ENCODE measurements around the gene NPHS1. TPM values are rescaled to one million over a fixed set of nuclear protein-coding genes. Genes with fewer than 3 reads are reported as not detected.

The NPHS1 gene
- 2.4 TPM for total RNA-seq
- polyA plus RNA-seq: 0.34 TPM
- long read RNA-seq, donor 1: 0 reads
- long read RNA-seq, donor 2, full-length matches to known transcripts: 1 of 367 reads
- long read RNA-seq, donor 2, partial matches to known transcripts: 285 of 367 reads
- long read RNA-seq, donor 2, other reads (novel, unspliced or antisense): 81 of 367 reads
- long read RNA-seq, donor 3: 0 reads
- long read RNA-seq, donor 4: 0 reads
- long read RNA-seq, donor 5, partial matches to known transcripts: 5 of 5 reads
- long read RNA-seq, donor 5, other reads (novel, unspliced or antisense): 0 of 5 reads
- long read RNA-seq, donor 6, full-length matches to known transcripts: 1 of 1 reads
- long read RNA-seq, donor 6, partial matches to known transcripts: 0 of 1 reads
- long read RNA-seq, donor 6, other reads (novel, unspliced or antisense): 0 of 1 reads
- long read RNA-seq, donor 7: 0 reads
- long read RNA-seq, donor 8: 0 reads
- long read RNA-seq, donor 9: 0 reads
- long read RNA-seq, donor 10: 0 reads

DNA sequence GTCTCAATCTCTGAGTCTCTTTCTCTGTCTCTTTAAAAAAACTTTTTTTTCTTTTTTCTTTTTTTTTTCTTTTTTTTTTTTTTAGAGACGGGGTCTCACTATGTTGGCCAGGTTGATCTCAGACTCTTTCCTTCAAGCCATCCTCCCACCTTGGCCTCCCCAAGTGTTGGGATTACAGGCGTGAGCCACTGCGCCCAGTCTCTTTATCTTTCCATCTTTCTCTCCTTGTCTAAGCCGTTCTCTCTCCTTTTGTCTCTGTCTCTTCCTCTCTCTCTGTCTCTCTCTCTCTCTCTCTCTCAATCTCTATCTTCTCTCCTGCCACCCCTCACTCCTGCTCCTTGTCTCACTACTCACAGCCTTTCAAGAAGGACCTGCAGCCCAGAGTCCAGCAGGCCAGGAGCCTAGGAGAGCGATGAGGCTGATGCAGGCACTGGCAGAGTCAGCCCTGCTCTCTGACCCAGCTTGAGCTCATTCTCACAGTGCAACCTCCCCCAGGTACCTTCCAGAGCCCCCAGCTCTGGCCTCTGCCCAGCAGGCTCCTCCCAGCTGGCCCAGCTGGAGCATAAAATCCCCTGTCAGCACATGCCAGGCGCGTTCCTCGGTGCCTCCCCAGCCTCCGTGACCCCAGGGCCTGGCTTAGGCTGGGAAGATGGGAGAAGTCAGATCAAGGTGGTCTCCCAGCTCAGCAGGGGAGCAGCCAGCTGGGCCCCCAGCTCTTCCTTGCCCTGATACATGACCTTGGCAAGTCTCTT lies at the start of gene NPHS1:
Gene NPHS1 (minus strand): TSS at position 476 of the 752 bp plus-strand sequence. CDS start 667 bp downstream, outside the sequence.
- peaks cover 2 to 77% of the 10 kb centered on the region in 2 donors for H3K27me3 ChIP-seq (ENCODE audit: control insufficient read depth in 2 of 2, insufficient read depth in 1 of 2, low read length in 1 of 2)

DNA sequence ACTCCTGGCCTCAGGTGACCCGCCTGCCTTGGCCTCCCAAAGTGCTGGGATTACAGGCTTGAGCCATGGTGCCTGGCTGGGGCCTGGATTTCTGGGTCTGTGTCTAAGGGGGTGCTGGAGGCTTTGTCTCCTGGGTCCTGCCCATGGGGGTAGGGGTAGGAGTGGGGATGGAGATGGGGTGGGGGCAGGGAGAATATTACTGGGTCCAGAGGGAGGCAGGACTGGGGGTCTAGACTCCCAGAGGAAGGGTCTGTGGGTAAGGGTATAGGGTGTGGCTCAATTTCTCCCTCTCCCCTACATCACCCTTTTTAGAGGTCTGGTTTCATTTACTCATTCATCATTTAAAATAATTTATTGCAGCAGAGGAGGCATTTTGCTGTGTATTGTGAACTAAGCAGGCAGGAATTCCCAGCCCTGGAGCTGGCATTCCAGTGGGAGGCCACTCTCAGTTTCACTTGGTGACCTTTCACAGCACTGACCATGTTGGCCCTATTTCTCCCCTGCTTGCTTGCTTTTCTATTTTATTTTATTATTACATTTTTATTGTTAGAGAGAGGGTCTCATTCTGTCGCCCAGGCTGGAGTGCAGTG lies 48.8 kb upstream of the NPHS1 start:
- no peak for DNase-seq (ENCODE audit: low read depth in 6 of 9, low spot score in 9 of 9)
- WGBS: 85% methylated on average over 2 of the region's 2 CpGs
- H3K27ac ChIP-seq (ENCODE audit: low read depth in 1 of 2, low read length in 1 of 2): peak overlapping the region; percentile 96 to 97
- H3K4me3 ChIP-seq (ENCODE audit: low read length in 2 of 2): peak overlapping the region; percentile 83 to 85
- H3K9me3 ChIP-seq (ENCODE audit: control insufficient read depth in 2 of 2, insufficient read depth in 1 of 2, low read length in 1 of 2): no peaks in the 10 kb centered on the region
- H3K4me1 ChIP-seq (ENCODE audit: control insufficient read depth in 2 of 2, insufficient read depth in 2 of 2, low read length in 2 of 2): peaks cover 31 to 62% of the 10 kb centered on the region in 2 donors
- peaks cover 20 to 23% of the 10 kb centered on the region in 2 donors for H3K36me3 ChIP-seq (ENCODE audit: control insufficient read depth in 2 of 2, insufficient read depth in 2 of 2, low read length in 1 of 2)
- H3K27me3 ChIP-seq (ENCODE audit: control insufficient read depth in 2 of 2, insufficient read depth in 1 of 2, low read length in 1 of 2): no peaks in the 10 kb centered on the region

More for the DNA sequence above, at the start of gene NPHS1:
- Histone ChIP-seq H3K27ac (ENCODE audit: low read depth in 1 of 2, low read length in 1 of 2) (no peak within 1 kb of the TSS), H3K4me1 (ENCODE audit: control insufficient read depth in 2 of 2, insufficient read depth in 2 of 2, low read length in 2 of 2) (peaks cover 6 to 8% of the 10 kb centered on the region in 2 donors), H3K36me3 (ENCODE audit: control insufficient read depth in 2 of 2, insufficient read depth in 2 of 2, low read length in 1 of 2) (no peaks in the 10 kb centered on the region), H3K4me3 (ENCODE audit: low read length in 2 of 2) (no peak within 1 kb of the TSS), H3K9me3 (ENCODE audit: control insufficient read depth in 2 of 2, insufficient read depth in 1 of 2, low read length in 1 of 2) (peaks cover 0 to 3% of the 10 kb centered on the region in 2 donors)
- DNase-seq (ENCODE audit: low read depth in 6 of 9, low spot score in 9 of 9): no peak
- 84% methylated on average over 9 of the region's 9 CpGs for WGBS

DNA sequence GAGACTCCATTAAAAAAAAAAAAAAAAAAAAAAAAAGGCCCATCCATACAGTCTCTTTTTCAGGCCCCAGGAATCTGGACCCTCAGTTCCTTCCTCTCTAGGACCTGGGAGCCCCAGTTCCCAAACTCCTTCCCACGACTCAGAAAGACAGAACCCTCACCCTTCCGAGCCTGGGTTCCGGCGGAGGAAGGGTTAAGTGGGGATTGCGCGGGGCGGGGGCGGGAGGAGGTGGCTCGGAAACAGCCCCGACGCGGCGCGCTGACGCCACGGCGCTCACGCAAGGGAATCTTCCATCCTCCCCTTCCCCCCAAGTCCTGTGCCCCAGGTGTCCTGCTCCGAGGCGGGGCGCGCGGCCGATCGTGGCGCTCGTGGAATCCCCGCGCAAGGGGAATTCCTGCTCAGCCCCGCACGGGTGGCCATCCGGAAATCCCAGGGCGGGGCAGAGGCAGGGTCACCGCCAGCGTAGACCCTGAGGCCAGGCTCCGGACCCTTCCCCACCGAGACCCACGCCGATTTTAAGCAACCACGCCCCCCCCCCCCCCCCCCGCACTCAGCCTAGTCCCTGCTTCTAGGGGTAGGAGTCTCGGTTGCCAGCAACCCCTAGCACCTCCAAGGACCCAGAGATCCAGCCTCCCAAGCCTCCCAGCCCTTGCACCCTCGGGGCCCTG lies 47.4 kb upstream of the NPHS1 start:
- H3K4me3 ChIP-seq (ENCODE audit: low read length in 2 of 2): peak overlapping the region; percentile 83 to 85
- DNase-seq (ENCODE audit: low read depth in 6 of 9, low spot score in 9 of 9): peak in 8 of 9 donors; percentile 81 to 95 (median 88)
- peak overlapping the region; percentile 96 to 97 for H3K27ac ChIP-seq (ENCODE audit: low read depth in 1 of 2, low read length in 1 of 2)
- H3K27me3 ChIP-seq (ENCODE audit: control insufficient read depth in 2 of 2, insufficient read depth in 1 of 2, low read length in 1 of 2): no peaks in the 10 kb centered on the region
- peaks cover 31 to 57% of the 10 kb centered on the region in 2 donors for H3K4me1 ChIP-seq (ENCODE audit: control insufficient read depth in 2 of 2, insufficient read depth in 2 of 2, low read length in 2 of 2)
- H3K36me3 ChIP-seq (ENCODE audit: control insufficient read depth in 2 of 2, insufficient read depth in 2 of 2, low read length in 1 of 2): peaks cover 28 to 32% of the 10 kb centered on the region in 2 donors
- under 1% methylated on average over 42 of the region's 43 CpGs for WGBS
- no peaks in the 10 kb centered on the region for H3K9me3 ChIP-seq (ENCODE audit: control insufficient read depth in 2 of 2, insufficient read depth in 1 of 2, low read length in 1 of 2)

GRCh38 chr19:35898499-35898809 lies 46.1 kb upstream of the NPHS1 start:
- Histone ChIP-seq H3K36me3 (ENCODE audit: control insufficient read depth in 2 of 2, insufficient read depth in 2 of 2, low read length in 1 of 2) (peaks cover 38 to 40% of the 10 kb centered on the region in 2 donors), H3K4me1 (ENCODE audit: control insufficient read depth in 2 of 2, insufficient read depth in 2 of 2, low read length in 2 of 2) (peaks cover 21 to 45% of the 10 kb centered on the region in 2 donors), H3K27ac (ENCODE audit: low read depth in 1 of 2, low read length in 1 of 2) (peak overlapping the region; percentile 96 to 97), H3K4me3 (ENCODE audit: low read length in 2 of 2) (peak overlapping the region; percentile 83 to 85), H3K9me3 (ENCODE audit: control insufficient read depth in 2 of 2, insufficient read depth in 1 of 2, low read length in 1 of 2) (no peaks in the 10 kb centered on the region), H3K27me3 (ENCODE audit: control insufficient read depth in 2 of 2, insufficient read depth in 1 of 2, low read length in 1 of 2) (no peaks in the 10 kb centered on the region)
- no peak for DNase-seq (ENCODE audit: low read depth in 6 of 9, low spot score in 9 of 9)
- 19% methylated on average over 17 of the region's 17 CpGs for WGBS

DNA sequence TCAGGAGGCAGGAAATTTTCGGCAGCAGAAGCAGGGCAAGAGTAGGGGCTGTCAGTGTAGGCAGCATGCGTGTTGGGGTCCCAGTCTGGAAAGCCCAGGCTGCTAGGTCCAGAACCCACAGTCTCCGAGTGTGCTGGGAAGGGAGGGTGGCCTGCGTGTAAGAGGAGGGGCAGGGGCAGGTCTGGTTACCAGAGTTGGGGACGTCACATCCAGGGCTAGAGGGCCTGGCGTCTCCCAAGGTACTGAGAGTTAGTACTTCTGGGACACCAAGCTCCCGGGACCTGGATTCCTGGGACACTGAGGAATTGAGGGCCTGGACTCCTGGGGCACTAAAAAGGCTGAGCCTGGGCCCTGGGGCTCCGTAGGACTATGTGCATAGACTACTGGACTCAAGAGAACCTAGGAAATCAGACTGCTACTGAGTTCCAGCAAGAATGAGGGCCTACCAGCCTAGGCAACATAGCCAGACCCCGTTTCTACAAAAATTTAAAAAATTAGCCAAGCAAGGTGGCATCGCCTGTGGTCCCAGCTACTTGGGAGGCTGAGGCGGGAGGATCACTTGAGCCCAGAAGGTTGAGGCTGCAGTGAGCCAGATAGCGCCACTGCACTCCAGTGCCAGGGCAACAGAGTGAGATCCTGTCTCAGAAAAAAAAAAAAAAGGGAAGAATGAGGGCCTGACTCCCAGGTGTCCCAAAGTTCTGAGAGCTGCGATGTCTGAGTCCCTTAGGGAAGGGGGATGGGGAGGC lies 45.6 kb upstream of the NPHS1 start:
- peak overlapping the region; percentile 96 to 97 for H3K27ac ChIP-seq (ENCODE audit: low read depth in 1 of 2, low read length in 1 of 2)
- DNase-seq (ENCODE audit: low read depth in 6 of 9, low spot score in 9 of 9): no peak
- peaks cover 19 to 39% of the 10 kb centered on the region in 2 donors for H3K4me1 ChIP-seq (ENCODE audit: control insufficient read depth in 2 of 2, insufficient read depth in 2 of 2, low read length in 2 of 2)
- WGBS: 95% methylated on average over 13 of the region's 13 CpGs
- H3K27me3 ChIP-seq (ENCODE audit: control insufficient read depth in 2 of 2, insufficient read depth in 1 of 2, low read length in 1 of 2): no peaks in the 10 kb centered on the region
- peaks cover 43 to 46% of the 10 kb centered on the region in 2 donors for H3K36me3 ChIP-seq (ENCODE audit: control insufficient read depth in 2 of 2, insufficient read depth in 2 of 2, low read length in 1 of 2)
- no peaks in the 10 kb centered on the region for H3K9me3 ChIP-seq (ENCODE audit: control insufficient read depth in 2 of 2, insufficient read depth in 1 of 2, low read length in 1 of 2)
- H3K4me3 ChIP-seq (ENCODE audit: low read length in 2 of 2): peak overlapping the region; percentile 83 to 85

GRCh38 chr19:35896643-35897040 lies 44.3 kb upstream of the NPHS1 start:
- 97% methylated on average over 13 of the region's 13 CpGs for WGBS

DNA sequence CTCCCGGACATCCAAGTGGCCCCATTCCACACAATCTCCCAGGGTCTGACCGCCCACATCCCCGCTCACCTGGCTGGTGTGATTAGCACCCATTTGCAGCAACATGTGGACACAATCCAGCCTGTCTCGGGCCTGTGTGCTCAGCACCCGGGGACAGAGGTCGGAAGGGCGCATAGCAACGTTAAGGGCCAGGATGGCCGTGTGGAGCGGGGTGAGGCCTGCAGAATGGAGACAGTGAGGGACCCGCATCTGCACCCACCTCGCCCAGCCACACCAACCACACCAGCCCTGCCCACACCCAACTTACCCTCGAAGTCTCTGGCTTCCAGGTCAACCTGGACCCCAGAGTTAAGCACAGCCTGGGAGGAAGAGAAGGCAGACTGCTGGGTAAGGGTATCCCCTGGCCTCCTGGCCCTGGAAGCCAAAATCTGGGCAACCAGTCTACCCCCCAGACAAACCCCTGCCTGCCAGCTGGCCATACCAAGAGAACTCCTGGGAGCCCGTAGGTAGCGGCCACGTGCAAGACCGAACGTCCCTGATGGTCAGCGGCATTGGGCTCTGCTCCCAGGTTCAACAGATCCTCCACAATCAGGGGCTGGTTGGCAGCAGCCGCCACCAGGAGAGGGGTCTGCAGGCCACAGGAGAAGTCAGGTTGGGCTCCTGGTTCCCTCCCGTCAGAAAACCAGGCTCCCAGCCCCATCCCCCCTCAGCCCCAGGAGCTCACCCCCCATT lies 43.8 kb upstream of the NPHS1 start:
- Histone ChIP-seq H3K4me3 (ENCODE audit: low read length in 2 of 2) (no peak overlapping the region), H3K4me1 (ENCODE audit: control insufficient read depth in 2 of 2, insufficient read depth in 2 of 2, low read length in 2 of 2) (peaks cover 9 to 21% of the 10 kb centered on the region in 2 donors), H3K27ac (ENCODE audit: low read depth in 1 of 2, low read length in 1 of 2) (no peak overlapping the region), H3K36me3 (ENCODE audit: control insufficient read depth in 2 of 2, insufficient read depth in 2 of 2, low read length in 1 of 2) (peaks cover 48 to 50% of the 10 kb centered on the region in 2 donors), H3K9me3 (ENCODE audit: control insufficient read depth in 2 of 2, insufficient read depth in 1 of 2, low read length in 1 of 2) (no peaks in the 10 kb centered on the region), H3K27me3 (ENCODE audit: control insufficient read depth in 2 of 2, insufficient read depth in 1 of 2, low read length in 1 of 2) (no peaks in the 10 kb centered on the region)
- no peak for DNase-seq (ENCODE audit: low read depth in 6 of 9, low spot score in 9 of 9)
- 97% methylated on average over 21 of the region's 21 CpGs for WGBS

More at GRCh38 chr19:35896643-35897040, 44.3 kb upstream of the NPHS1 start:
- Histone ChIP-seq H3K27me3 (ENCODE audit: control insufficient read depth in 2 of 2, insufficient read depth in 1 of 2, low read length in 1 of 2) (no peaks in the 10 kb centered on the region), H3K4me3 (ENCODE audit: low read length in 2 of 2) (peak overlapping the region in 1 of 2 donors; percentile 3), H3K36me3 (ENCODE audit: control insufficient read depth in 2 of 2, insufficient read depth in 2 of 2, low read length in 1 of 2) (peaks cover 46 to 49% of the 10 kb centered on the region in 2 donors), H3K27ac (ENCODE audit: low read depth in 1 of 2, low read length in 1 of 2) (no peak overlapping the region), H3K9me3 (ENCODE audit: control insufficient read depth in 2 of 2, insufficient read depth in 1 of 2, low read length in 1 of 2) (no peaks in the 10 kb centered on the region), H3K4me1 (ENCODE audit: control insufficient read depth in 2 of 2, insufficient read depth in 2 of 2, low read length in 2 of 2) (peaks cover 15 to 27% of the 10 kb centered on the region in 2 donors)
- DNase-seq (ENCODE audit: low read depth in 6 of 9, low spot score in 9 of 9): no peak
